Measurements from ENCODE around the gene COQ10A. TPM values are rescaled to one million over a fixed set of nuclear protein-coding genes. Genes with fewer than 3 reads are reported as not detected.
A peak's percentile ranks its signal among the peaks of the same experiment; 100 is the strongest.

The COQ10A gene
- 10 to 100 TPM in 5 of 6 donors, 1 to 10 TPM in 1; 9.5 to 16.6 (median 14.2) TPM for polyA plus RNA-seq (ENCODE audit: low read depth in 6 of 6)

DNA sequence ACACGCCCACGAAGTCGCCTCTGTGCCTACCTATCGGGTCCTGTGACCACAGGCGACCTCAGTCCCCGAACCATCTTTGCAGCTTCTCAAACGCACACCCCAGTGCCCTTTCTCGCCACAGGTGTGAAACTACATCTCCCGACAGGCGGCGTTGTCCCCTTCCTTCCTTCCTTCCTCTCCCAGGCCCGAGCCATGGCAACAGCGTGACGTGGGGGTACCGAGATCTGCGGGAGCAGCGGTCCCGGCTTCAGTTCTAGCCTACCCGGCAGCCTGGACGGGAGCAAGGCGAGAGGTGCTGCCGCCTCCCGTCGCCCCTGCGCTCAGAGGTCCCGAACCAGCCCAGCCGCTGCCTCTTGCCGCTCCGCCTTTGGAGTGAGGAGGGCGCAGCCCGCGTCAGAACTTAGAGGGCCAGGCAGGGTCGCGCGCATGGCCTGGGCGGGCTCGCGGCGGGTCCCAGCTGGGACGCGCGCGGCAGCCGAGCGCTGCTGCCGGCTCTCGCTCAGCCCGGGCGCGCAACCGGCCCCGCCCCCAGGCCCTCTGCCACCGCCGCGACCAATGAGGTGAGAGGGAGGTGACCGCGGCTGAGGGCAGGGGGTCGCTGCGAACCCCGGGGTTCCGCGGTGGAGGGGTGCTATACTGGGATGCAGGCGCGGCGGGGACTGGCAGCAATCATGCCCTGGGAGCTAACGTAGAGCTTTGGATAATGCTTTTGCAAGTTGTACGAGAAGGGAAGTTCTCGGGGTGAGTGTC lies at the start of gene COQ10A:
Gene COQ10A, plus strand, starts transcription at position 250 of the 750 bp plus-strand sequence. Its CDS starts 177 bp downstream, at position 427.
- no peaks in the 10 kb centered on the region for H3K36me3 Mint-ChIP-seq
- no peaks in the 10 kb centered on the region for H3K9me3 Mint-ChIP-seq
- H3K4me3 Mint-ChIP-seq: peak within 1 kb of the TSS; percentile 89 to 96 (median 96)
- peak within 1 kb of the TSS; percentile 86 to 98 (median 97) for H3K27ac Mint-ChIP-seq
- H3K27me3 Mint-ChIP-seq: no peaks in the 10 kb centered on the region
- ATAC-seq (ENCODE audit: low read depth in 2 of 2): peak; percentile 86 to 88
- peaks cover 16 to 21% (median 16%) of the 10 kb centered on the region in 3 donors for H3K4me1 Mint-ChIP-seq
- DNase-seq: peak; percentile 88

DNA sequence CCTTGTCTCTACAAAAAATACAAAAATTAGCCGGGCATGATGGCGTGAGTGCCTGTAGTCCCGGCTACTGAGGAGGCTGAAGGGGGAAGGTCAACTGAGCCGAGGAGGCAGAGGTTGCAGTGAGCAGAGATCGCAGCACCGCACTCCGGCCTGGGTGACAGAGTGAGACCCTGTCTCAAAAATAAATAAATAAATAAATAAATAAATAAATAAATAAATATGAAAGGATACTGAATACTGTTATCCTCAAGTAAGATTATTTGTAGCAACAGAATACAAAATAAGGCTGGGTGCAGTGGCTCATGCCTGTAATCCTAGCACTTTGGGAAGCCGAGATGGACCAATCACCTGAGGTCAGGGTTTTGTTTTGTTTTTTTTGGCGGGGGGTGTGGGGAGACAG lies 46.9 kb upstream of the COQ10A start:
- Mint-ChIP-seq H3K27me3 (no peaks in the 10 kb centered on the region), H3K9me3 (no peaks in the 10 kb centered on the region), H3K36me3 (peaks cover 10 to 15% of the 10 kb centered on the region in 2 donors), H3K27ac (peak overlapping the region in 2 of 6 donors; percentile 100), H3K4me3 (peak overlapping the region; percentile 24 to 100 (median 68)), H3K4me1 (peaks cover 41 to 68% (median 53%) of the 10 kb centered on the region in 3 donors)
- DNase-seq (no peak), ATAC-seq (ENCODE audit: low read depth in 2 of 2) (no peak)

- peaks cover 44 to 70% (median 56%) of the 10 kb centered on the region in 3 donors for H3K4me1 Mint-ChIP-seq
- DNase-seq (peak; percentile 77), ATAC-seq (ENCODE audit: low read depth in 2 of 2) (peak; percentile 49 to 52)
- no peaks in the 10 kb centered on the region for H3K27me3 Mint-ChIP-seq
- H3K36me3 Mint-ChIP-seq: peaks cover 4 to 8% of the 10 kb centered on the region in 2 donors
- H3K4me3 Mint-ChIP-seq: peak overlapping the region; percentile 97 to 100 (median 99)
- peak overlapping the region; percentile 100 for H3K27ac Mint-ChIP-seq
- no peaks in the 10 kb centered on the region for H3K9me3 Mint-ChIP-seq
These were observed 46.0 kb upstream of the COQ10A start for GRCh38 chr12:56220611-56221231.

DNA sequence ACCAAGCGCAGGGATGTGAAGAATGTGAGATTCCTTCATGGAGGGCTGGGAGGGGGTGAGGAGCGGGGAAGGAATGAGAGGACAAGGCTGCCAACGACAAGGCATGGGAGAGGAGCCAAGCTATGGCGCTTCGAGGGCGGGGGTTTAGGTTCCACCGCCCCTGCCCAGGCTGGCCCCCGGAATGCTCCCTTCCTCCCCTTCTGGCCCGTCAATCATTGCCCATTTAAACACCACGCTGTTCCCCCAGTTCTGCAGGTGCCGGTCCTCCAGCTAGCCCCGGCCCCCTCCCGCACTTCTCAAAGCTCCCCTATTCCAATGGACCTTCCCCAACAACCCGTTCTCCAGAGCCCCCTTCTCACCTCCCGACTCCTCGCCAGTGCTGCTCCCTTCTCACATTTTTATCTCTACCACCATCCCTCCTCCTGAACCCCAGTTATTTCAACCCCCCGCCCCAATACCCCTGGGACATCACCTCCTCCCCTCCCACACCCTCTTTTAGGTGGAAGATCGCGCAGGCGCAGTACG lies 45.4 kb upstream of the COQ10A start:
- Mint-ChIP-seq H3K36me3 (peaks cover 4 to 6% of the 10 kb centered on the region in 2 donors), H3K27me3 (no peaks in the 10 kb centered on the region), H3K9me3 (no peaks in the 10 kb centered on the region), H3K27ac (peak overlapping the region; percentile 100), H3K4me1 (peaks cover 42 to 71% (median 52%) of the 10 kb centered on the region in 3 donors), H3K4me3 (peak overlapping the region; percentile 97 to 100 (median 99))
- DNase-seq (no peak), ATAC-seq (ENCODE audit: low read depth in 2 of 2) (peak; percentile 9 to 14)

- Mint-ChIP-seq H3K4me1 (peaks cover 37 to 65% (median 46%) of the 10 kb centered on the region in 3 donors), H3K27ac (peak within 1 kb of the TSS; percentile 100), H3K4me3 (peak within 1 kb of the TSS; percentile 97 to 100 (median 99)), H3K27me3 (no peaks in the 10 kb centered on the region), H3K36me3 (no peaks in the 10 kb centered on the region), H3K9me3 (no peaks in the 10 kb centered on the region)
- DNase-seq (peak; percentile 93), ATAC-seq (ENCODE audit: low read depth in 2 of 2) (peak; percentile 73 to 78)
These were observed 44.8 kb upstream of the COQ10A start, which contains the start of gene RNF41 for GRCh38 chr12:56221757-56222530. Gene RNF41 (minus strand): TSS chr12:56221922. CDS start chr12:56214047, 7,875 bp downstream.

GRCh38 chr12:56222531-56222895 lies 44.2 kb upstream of the COQ10A start:
- Mint-ChIP-seq H3K4me1 (peaks cover 37 to 65% (median 46%) of the 10 kb centered on the region in 3 donors), H3K4me3 (peak overlapping the region; percentile 97 to 100 (median 99)), H3K36me3 (no peaks in the 10 kb centered on the region), H3K9me3 (no peaks in the 10 kb centered on the region), H3K27ac (peak overlapping the region; percentile 100), H3K27me3 (no peaks in the 10 kb centered on the region)
- no peak for DNase-seq
- ATAC-seq (ENCODE audit: low read depth in 2 of 2): no peak

DNA sequence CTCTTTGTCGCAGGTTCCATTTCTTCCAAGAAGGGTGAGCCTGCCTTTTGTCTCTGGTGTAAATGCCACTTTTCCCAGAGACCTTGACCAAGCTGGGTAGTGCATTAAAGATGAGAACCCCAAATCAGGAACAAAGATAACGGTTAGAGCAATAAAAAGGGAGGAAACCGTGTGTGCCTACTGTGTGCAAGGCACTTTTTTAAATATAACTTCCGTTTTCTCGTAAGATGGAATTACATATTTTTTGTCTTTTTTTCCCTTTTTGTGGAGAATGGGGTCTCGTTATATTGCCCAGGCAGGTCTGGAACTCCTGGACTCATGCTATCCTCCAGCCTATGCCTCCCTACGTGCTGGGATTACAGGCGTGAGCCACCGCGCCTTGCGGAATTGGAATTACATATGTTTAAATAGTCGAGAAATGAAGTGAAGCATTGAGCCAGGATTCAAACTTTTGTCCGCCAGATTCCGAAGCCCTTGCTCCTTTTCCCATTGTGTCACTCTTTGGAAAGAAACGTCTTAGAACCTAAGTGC lies 43.1 kb upstream of the COQ10A start:
- Mint-ChIP-seq H3K27ac (peak overlapping the region; percentile 75 to 100 (median 94)), H3K9me3 (no peaks in the 10 kb centered on the region), H3K4me3 (peak overlapping the region; percentile 83 to 100 (median 97)), H3K36me3 (no peaks in the 10 kb centered on the region), H3K27me3 (no peaks in the 10 kb centered on the region), H3K4me1 (peaks cover 37 to 57% (median 46%) of the 10 kb centered on the region in 3 donors)
- DNase-seq (no peak), ATAC-seq (ENCODE audit: low read depth in 2 of 2) (no peak)

GRCh38 chr12:56224102-56224701 lies 42.5 kb upstream of the COQ10A start, which contains the start of gene NABP2:
Gene NABP2 (plus strand): TSS chr12:56224342. CDS start chr12:56224857, 515 bp downstream.
- Mint-ChIP-seq H3K9me3 (no peaks in the 10 kb centered on the region), H3K36me3 (no peaks in the 10 kb centered on the region), H3K27me3 (no peaks in the 10 kb centered on the region), H3K4me3 (peak within 1 kb of the TSS; percentile 83 to 100 (median 98)), H3K4me1 (peaks cover 37 to 57% (median 46%) of the 10 kb centered on the region in 3 donors), H3K27ac (peak within 1 kb of the TSS; percentile 82 to 100 (median 100))
- ATAC-seq (ENCODE audit: low read depth in 2 of 2) (peak; percentile 61 to 63), DNase-seq (peak; percentile 92)

DNA sequence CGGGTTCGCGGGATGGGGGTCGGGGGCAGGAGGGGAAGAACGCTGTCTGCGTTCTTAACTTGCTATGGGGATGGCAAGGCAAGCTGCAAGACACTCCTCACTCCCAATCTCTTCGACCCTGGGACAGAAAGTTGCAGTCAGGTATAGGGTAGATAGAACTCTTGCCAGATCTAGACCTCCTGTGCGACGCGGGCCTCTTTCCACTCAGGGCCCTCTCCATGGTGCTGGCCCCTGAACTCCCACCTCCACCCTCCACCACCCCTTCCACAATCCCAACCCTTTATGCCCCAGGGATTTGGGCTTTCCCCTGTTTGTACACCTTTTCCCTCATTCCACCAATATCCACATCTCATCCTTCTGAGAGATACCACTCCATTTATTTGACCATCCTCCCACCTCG lies 41.8 kb upstream of the COQ10A start:
- Mint-ChIP-seq H3K27ac (peak overlapping the region; percentile 45 to 100 (median 79)), H3K4me3 (peak overlapping the region in 7 of 8 donors; percentile 83 to 100 (median 97)), H3K27me3 (no peaks in the 10 kb centered on the region), H3K36me3 (no peaks in the 10 kb centered on the region), H3K9me3 (no peaks in the 10 kb centered on the region), H3K4me1 (peaks cover 37 to 54% (median 46%) of the 10 kb centered on the region in 3 donors)
- ATAC-seq (ENCODE audit: low read depth in 2 of 2): no peak
- no peak for DNase-seq

- no peaks in the 10 kb centered on the region for H3K27me3 Mint-ChIP-seq
- no peaks in the 10 kb centered on the region for H3K9me3 Mint-ChIP-seq
- no peak for ATAC-seq (ENCODE audit: low read depth in 2 of 2)
- DNase-seq: no peak
- H3K27ac Mint-ChIP-seq: no peak overlapping the region
- peaks cover 18 to 23% (median 20%) of the 10 kb centered on the region in 3 donors for H3K4me1 Mint-ChIP-seq
- no peaks in the 10 kb centered on the region for H3K36me3 Mint-ChIP-seq
- no peak overlapping the region for H3K4me3 Mint-ChIP-seq
These were observed 37.7 kb upstream of the COQ10A start for GRCh38 chr12:56229082-56229481.

GRCh38 chr12:56229916-56230431 lies 36.8 kb upstream of the COQ10A start, which contains the start of gene SLC39A5:
Gene SLC39A5 (plus strand): TSS chr12:56230051. CDS start chr12:56231275, 1,224 bp downstream.
- Mint-ChIP-seq H3K27ac (peak within 1 kb of the TSS in 2 of 6 donors; percentile 32 to 53), H3K36me3 (no peaks in the 10 kb centered on the region), H3K4me3 (no peak within 1 kb of the TSS), H3K9me3 (no peaks in the 10 kb centered on the region), H3K4me1 (peaks cover 12 to 15% (median 14%) of the 10 kb centered on the region in 3 donors), H3K27me3 (no peaks in the 10 kb centered on the region)
- DNase-seq (no peak), ATAC-seq (ENCODE audit: low read depth in 2 of 2) (no peak)
